ENCODE measurements around the gene TFEB. TPM values are rescaled to one million over a fixed set of nuclear protein-coding genes. Genes with fewer than 3 reads are reported as not detected.

TFEB gene
- total RNA-seq, 1 donor from 2014 or later = 3.8 TPM

GRCh38 chr6:41724586-41725501 lies 10.6 kb downstream of the TFEB start:
- Mint-ChIP-seq H3K4me3 (no peak overlapping the region), H3K36me3 (no peaks in the 10 kb centered on the region), H3K27ac (peak overlapping the region; percentile 16), H3K9me3 (no peaks in the 10 kb centered on the region), H3K4me1 (peaks cover 20% of the 10 kb centered on the region), H3K27me3 (ENCODE audit: low read depth) (peaks cover 3% of the 10 kb centered on the region)
- no peak for DNase-seq (ENCODE audit: low spot score in 2 of 2, unreplicated experiment in 2 of 2)
- TF ChIP-seq CTCF (IDR thresholded peaks at IDR 0.05; ENCODE audit: unreplicated experiment) = no peak

GRCh38 chr6:41724228-41724580 lies 11.2 kb downstream of the TFEB start:
- Mint-ChIP-seq H3K36me3 (no peaks in the 10 kb centered on the region), H3K27me3 (ENCODE audit: low read depth) (peaks cover 3% of the 10 kb centered on the region), H3K4me3 (no peak overlapping the region), H3K9me3 (no peaks in the 10 kb centered on the region), H3K27ac (peak overlapping the region; percentile 85), H3K4me1 (peaks cover 20% of the 10 kb centered on the region)
- no peak for TF ChIP-seq CTCF (IDR thresholded peaks at IDR 0.05; ENCODE audit: unreplicated experiment)
- DNase-seq (ENCODE audit: low spot score in 2 of 2, unreplicated experiment in 2 of 2) = no peak

GRCh38 chr6:41723530-41724227 lies 11.7 kb downstream of the TFEB start:
- DNase-seq (ENCODE audit: low spot score in 2 of 2, unreplicated experiment in 2 of 2) = peak in 1 of 2 experiments; percentile 47
- no peaks in the 10 kb centered on the region for H3K36me3 Mint-ChIP-seq
- H3K4me3 Mint-ChIP-seq = no peak overlapping the region
- peak overlapping the region; percentile 85 for H3K27ac Mint-ChIP-seq
- no peaks in the 10 kb centered on the region for H3K27me3 Mint-ChIP-seq (ENCODE audit: low read depth)
- H3K4me1 Mint-ChIP-seq = peaks cover 20% of the 10 kb centered on the region
- no peak for TF ChIP-seq CTCF (IDR thresholded peaks at IDR 0.05; ENCODE audit: unreplicated experiment)
- no peaks in the 10 kb centered on the region for H3K9me3 Mint-ChIP-seq

- no peak for TF ChIP-seq CTCF (IDR thresholded peaks at IDR 0.05; ENCODE audit: unreplicated experiment)
- no peak overlapping the region for H3K27ac Mint-ChIP-seq
- H3K36me3 Mint-ChIP-seq = no peaks in the 10 kb centered on the region
Observed at GRCh38 chr6:41722969-41723529, 12.4 kb downstream of the TFEB start.

GRCh38 chr6:41721414-41721813 lies 14.0 kb downstream of the TFEB start:
- no peak for TF ChIP-seq CTCF (IDR thresholded peaks at IDR 0.05; ENCODE audit: unreplicated experiment)
- no peaks in the 10 kb centered on the region for H3K36me3 Mint-ChIP-seq
- H3K4me1 Mint-ChIP-seq = peaks cover 30% of the 10 kb centered on the region
- no peak overlapping the region for H3K27ac Mint-ChIP-seq
- no peak for DNase-seq (ENCODE audit: low spot score in 2 of 2, unreplicated experiment in 2 of 2)
- no peaks in the 10 kb centered on the region for H3K9me3 Mint-ChIP-seq
- no peaks in the 10 kb centered on the region for H3K27me3 Mint-ChIP-seq (ENCODE audit: low read depth)
- H3K4me3 Mint-ChIP-seq = no peak overlapping the region

More at GRCh38 chr6:41722969-41723529, 12.4 kb downstream of the TFEB start:
- H3K4me3 Mint-ChIP-seq = no peak overlapping the region
- no peaks in the 10 kb centered on the region for H3K27me3 Mint-ChIP-seq (ENCODE audit: low read depth)
- H3K9me3 Mint-ChIP-seq = no peaks in the 10 kb centered on the region
- peaks cover 20% of the 10 kb centered on the region for H3K4me1 Mint-ChIP-seq
- DNase-seq (ENCODE audit: low spot score in 2 of 2, unreplicated experiment in 2 of 2) = no peak

Data from mesothelial cell of epicardium (in vitro differentiated cells).